Smooth muscle cell (in vitro differentiated cells): ENCODE results near the gene PCED1B. TPM values are rescaled to one million over a fixed set of nuclear protein-coding genes. Genes with fewer than 3 reads are reported as not detected.

ENCODE experiments used
- DNase-seq: peaks from one replicate; lab custom pipeline; 2025; ENCODE audit not compliant: unreplicated experiment; lab: John Stamatoyannopoulos, UW
- H2AFZ ChIP-seq: fragments of 200-600 bp; sonication (generic); 2 replicates; pipeline ENCODE4 v1.6.0; 2016; ENCODE audit warnings: antibody characterized with exemption, low read depth, mild to moderate bottlenecking
- H3F3A ChIP-seq: fragments of 200-600 bp; sonication (generic); 2 replicates; pipeline ENCODE4 v1.6.0; 2017; ENCODE audit warnings: antibody characterized with exemption, low read depth
- H3K27ac ChIP-seq: fragments of 200-600 bp; sonication (generic); 2 replicates; pipeline ENCODE4 v1.5.1; 2016; ENCODE audit warnings: low read depth, mild to moderate bottlenecking
- H3K27me3 ChIP-seq: fragments of 200-600 bp; sonication (generic); 2 replicates; pipeline ENCODE4 v1.6.1; 2016; ENCODE audit warnings: low read depth, mild to moderate bottlenecking
- H3K36me3 ChIP-seq: fragments of 200-600 bp; sonication (generic); 2 replicates; pipeline ENCODE4 v1.5.1; 2016; ENCODE audit warnings: low read depth
- H3K4me1 ChIP-seq: fragments of 200-600 bp; sonication (generic); 2 replicates; pipeline ENCODE4 v1.5.1; 2016; ENCODE audit warnings: low read depth
- H3K4me2 ChIP-seq: fragments of 200-600 bp; sonication (generic); 2 replicates; pipeline ENCODE4 v1.6.0; 2016; ENCODE audit warnings: mild to moderate bottlenecking
- H3K4me3 ChIP-seq: fragments of 200-600 bp; sonication (generic); 2 replicates; pipeline ENCODE4 v1.5.1; 2016; ENCODE audit warnings: mild to moderate bottlenecking
- H3K79me2 ChIP-seq: fragments of 200-600 bp; sonication (generic); 2 replicates; pipeline ENCODE4 v1.6.0; 2016; ENCODE audit warnings: low read depth, mild to moderate bottlenecking
- H3K9ac ChIP-seq: fragments of 200-600 bp; sonication (generic); 2 replicates; pipeline ENCODE4 v1.6.0; 2016; ENCODE audit warnings: low read depth
- H3K9me3 ChIP-seq: fragments of 200-600 bp; sonication (generic); replicated peaks from 2 replicates; pipeline ENCODE4 v1.5.1; 2016; ENCODE audit warnings: low read depth
- H4K20me1 ChIP-seq: fragments of 200-600 bp; sonication (generic); 2 replicates; pipeline ENCODE4 v1.6.0; 2016; ENCODE audit warnings: low read depth
- CTCF ChIP-seq: fragments of 200-600 bp; sonication (generic); IDR thresholded peaks from 2 replicates; pipeline ENCODE4 v1.5.1; 2017; ENCODE audit warnings: borderline replicate concordance, mild to moderate bottlenecking, antibody characterized with exemption; ENCODE audit not compliant: insufficient read depth, poor library complexity, severe bottlenecking
- whole genome bisulfite sequencing: methylation state at CpG from one replicate; pipeline ENCODE4 v1.1.7; 2016; ENCODE audit warnings: low lambda C conversion rate; 5-methylcytosine and 5-hydroxymethylcytosine counted together
- polyA plus RNA-seq: library from polyadenylated mRNA; unstranded; fragments of >200 nt; fragmentation: Nextera tagmentation; extraction: Ambion mirVana; gene quantifications from 2 replicates; pipeline ENCODE4 v1.2.1, GENCODE V29; 2016
- total RNA-seq: library from RNA; depleted of rRNA; stranded (reverse); fragments of >200 nt; gene quantifications from 2 replicates; pipeline ENCODE4 v1.2.3, GENCODE V29; 2014

The PCED1B gene
- total and polyA plus RNA-seq, 2 experiments from 2014 or later = 2.7 to 3.5 TPM

GRCh38 chr12:47218191-47218654 is 138.8 kb downstream of the PCED1B start:
- no peak overlapping the region for H3K4me2 ChIP-seq
- H3K27ac ChIP-seq = no peak overlapping the region
- no peak overlapping the region for H3K4me3 ChIP-seq
- no peak for DNase-seq
- no peaks in the 10 kb centered on the region for H3K27me3 ChIP-seq
- H4K20me1 ChIP-seq = no peaks in the 10 kb centered on the region
- TF ChIP-seq CTCF = no peak
- H3K79me2 ChIP-seq = no peaks in the 10 kb centered on the region
- H3K9ac ChIP-seq = no peak overlapping the region
- H3F3A ChIP-seq = no peaks in the 10 kb centered on the region
- H3K4me1 ChIP-seq = peaks cover 10% of the 10 kb centered on the region
- no peak overlapping the region for H2AFZ ChIP-seq
- no peaks in the 10 kb centered on the region for H3K9me3 ChIP-seq
- no peaks in the 10 kb centered on the region for H3K36me3 ChIP-seq
- 97% methylated on average over 8 of the region's 8 CpGs for WGBS

GRCh38 chr12:47219243-47219642 is 139.8 kb downstream of the PCED1B start:
- 62% methylated on average over 3 of the region's 3 CpGs for WGBS
- no peaks in the 10 kb centered on the region for H3K79me2 ChIP-seq
- H4K20me1 ChIP-seq = no peaks in the 10 kb centered on the region
- H3K4me3 ChIP-seq = no peak overlapping the region
- H3K27me3 ChIP-seq = no peaks in the 10 kb centered on the region
- H3K9me3 ChIP-seq = no peaks in the 10 kb centered on the region
- H3K4me2 ChIP-seq = no peak overlapping the region
- TF ChIP-seq CTCF = no peak
- H3K36me3 ChIP-seq = no peaks in the 10 kb centered on the region
- H3K27ac ChIP-seq = no peak overlapping the region
- no peak for DNase-seq
- no peaks in the 10 kb centered on the region for H3F3A ChIP-seq
- H2AFZ ChIP-seq = no peak overlapping the region
- no peak overlapping the region for H3K9ac ChIP-seq
- peaks cover 20% of the 10 kb centered on the region for H3K4me1 ChIP-seq

GRCh38 chr12:47221256-47222023 is 142.0 kb downstream of the PCED1B start:
- H3K4me1 ChIP-seq = peaks cover 20% of the 10 kb centered on the region
- no peaks in the 10 kb centered on the region for H4K20me1 ChIP-seq
- no peak overlapping the region for H3K9ac ChIP-seq
- no peak overlapping the region for H3K4me3 ChIP-seq
- H3K27me3 ChIP-seq = no peaks in the 10 kb centered on the region
- no peak overlapping the region for H3K4me2 ChIP-seq
- H3F3A ChIP-seq = no peaks in the 10 kb centered on the region
- H3K27ac ChIP-seq = no peak overlapping the region
- H3K79me2 ChIP-seq = no peaks in the 10 kb centered on the region
- no peak for TF ChIP-seq CTCF
- WGBS = 100% methylated on average over 2 of the region's 2 CpGs
- H2AFZ ChIP-seq = no peak overlapping the region
- no peaks in the 10 kb centered on the region for H3K9me3 ChIP-seq
- H3K36me3 ChIP-seq = no peaks in the 10 kb centered on the region
- DNase-seq = no peak
